A549 (cell line): ENCODE data around the gene KRTDAP. TPM values are rescaled to one million over a fixed set of nuclear protein-coding genes. Genes with fewer than 3 reads are reported as not detected.

Experiments
- ATAC-seq, 2 experiments: fragments of 200-7000 bp in 1 of 2; fragments of >200 bp in 1 of 2; cut with Nextera tagmentation in 1 of 2; cut with Tn5 transposase in 1 of 2; 3 replicates each; pipeline versions ENCODE4 v1.8.0 to v1.9.1; 2018 to 2020; ENCODE audit warnings: mild to moderate bottlenecking in 1 of 2, moderate library complexity in 1 of 2
- CTCF ChIA-PET: fragments of 300-600 bp; sonication (Branson Sonifier 250); formaldehyde crosslinking; extraction: SDS; loops from one replicate; lab custom pipeline; 2021; ENCODE audit warnings: antibody characterized with exemption, inconsistent platforms; lab: Yijun Ruan, JAX
- POLR2A ChIA-PET: fragments of 350-600 bp; formaldehyde crosslinking; extraction: SDS; loops from one replicate; lab custom pipeline; 2021; ENCODE audit warnings: antibody characterized with exemption, inconsistent platforms; lab: Yijun Ruan, JAX
- DNase-seq, 2 experiments: peaks; one replicate each; pipeline versions ENCODE4 v3.0.0 to v3.0.0-alpha.2; 2011 to 2016; ENCODE audit warnings: low read depth in 1 of 2, low spot score in 1 of 2
- FAIRE-seq: peaks from 2 replicates; lab custom pipeline; 2011; peaks lifted over from hg19 to GRCh38; lab: Jason Lieb, UNC
- H3K27ac ChIP-seq, 2 experiments: fragments of >200 bp; sonication (Bioruptor Twin); formaldehyde crosslinking; 3 replicates each; pipeline ENCODE4 v1.5.1; 2016 to 2017
- H3K4me1 ChIP-seq: fragments of >200 bp; sonication (Bioruptor Twin); formaldehyde crosslinking; 3 replicates; pipeline ENCODE4 v1.6.1; 2016
- H3K4me2 ChIP-seq: fragments of >200 bp; sonication (Bioruptor Twin); formaldehyde crosslinking; 3 replicates; pipeline ENCODE4 v1.6.1; 2016
- H3K4me3 ChIP-seq: fragments of >200 bp; sonication (Bioruptor Twin); formaldehyde crosslinking; 3 replicates; pipeline ENCODE4 v1.5.1; 2016
- H3K9me3 ChIP-seq: fragments of >200 bp; sonication (Bioruptor Twin); formaldehyde crosslinking; 3 replicates; pipeline ENCODE4 v1.6.1; 2016
- BHLHE40 ChIP-seq: IDR thresholded peaks from 2 replicates; pipeline ENCODE4 v1.6.1; 2012; ENCODE audit warnings: low read depth, low read length, inconsistent platforms
- CBX2 ChIP-seq: fragments of 200-600 bp; sonication (generic); IDR thresholded peaks from 2 replicates; pipeline ENCODE4 v1.6.1; 2016; ENCODE audit warnings: low read depth, mild to moderate bottlenecking, borderline replicate concordance
- CTCF ChIP-seq: fragments of >200 bp; sonication (Bioruptor Twin); formaldehyde crosslinking; IDR thresholded peaks from 3 replicates; pipeline ENCODE4 v1.5.1; 2016
- ELK1 ChIP-seq: fragments of 150-350 bp; IDR thresholded peaks from 2 replicates; pipeline ENCODE4 v1.6.1; 2014; ENCODE audit warnings: low read depth, mild to moderate bottlenecking, low read length
- EP300 ChIP-seq, 2 experiments: fragments of >200 bp; sonication (Bioruptor Twin); formaldehyde crosslinking; IDR thresholded peaks; 2 replicates in 1 of 2; 3 replicates in 1 of 2; pipeline ENCODE4 v1.6.1; 2016 to 2017
- HES2 ChIP-seq: fragments of >200 bp; sonication (Bioruptor Twin); formaldehyde crosslinking; IDR thresholded peaks from 2 replicates; pipeline ENCODE4 v1.6.1; 2016
- HMGXB4 ChIP-seq: fragments of 250-450 bp; sonication (Bioruptor Pico); IDR thresholded peaks from 2 replicates; pipeline ENCODE4 v1.5.0; 2021; ENCODE audit warnings: mild to moderate bottlenecking, moderate library complexity, borderline replicate concordance
- JUN ChIP-seq, 2 experiments: fragments of >200 bp; sonication (Bioruptor Twin); formaldehyde crosslinking; IDR thresholded peaks; 2 replicates in 1 of 2; 3 replicates in 1 of 2; pipeline ENCODE4 v1.6.1; 2016 to 2017
- KDM1A ChIP-seq: fragments of 200-600 bp; sonication (generic); IDR thresholded peaks from 2 replicates; pipeline ENCODE4 v1.6.1; 2016; ENCODE audit warnings: low read depth, mild to moderate bottlenecking
- KDM5A ChIP-seq: fragments of 200-600 bp; sonication (generic); IDR thresholded peaks from 2 replicates; pipeline ENCODE4 v1.6.1; 2016; ENCODE audit warnings: antibody characterized with exemption, mild to moderate bottlenecking
- MAFK ChIP-seq: fragments of 450-650 bp; IDR thresholded peaks from 2 replicates; pipeline ENCODE4 v1.6.1; 2014; ENCODE audit not compliant: partially characterized antibody
- MAX ChIP-seq: IDR thresholded peaks from 2 replicates; pipeline ENCODE4 v1.6.1; 2012
- MAZ ChIP-seq: fragments of 150-350 bp; IDR thresholded peaks from 2 replicates; pipeline ENCODE4 v1.6.1; 2014; ENCODE audit warnings: antibody characterized with exemption, low read depth, low read length, borderline replicate concordance
- NPAS2 ChIP-seq: fragments of 250-450 bp; sonication (Bioruptor Pico); IDR thresholded peaks from 2 replicates; pipeline ENCODE4 v1.8.0; 2022; ENCODE audit warnings: mild to moderate bottlenecking, moderate library complexity, borderline replicate concordance
- POLR2A ChIP-seq: IDR thresholded peaks from 2 replicates; pipeline ENCODE4 v1.6.1; 2012; ENCODE audit warnings: mild to moderate bottlenecking, low read length
- RARB ChIP-seq: fragments of 250-450 bp; sonication (Bioruptor Pico); IDR thresholded peaks from 2 replicates; pipeline ENCODE4 v1.8.0; 2021; ENCODE audit warnings: mild to moderate bottlenecking, moderate library complexity
- RCOR1 ChIP-seq: fragments of 150-350 bp; IDR thresholded peaks from 2 replicates; pipeline ENCODE4 v1.6.1; 2014; ENCODE audit warnings: antibody characterized with exemption, low read length, low read depth
- REST ChIP-seq: fragments of 200-600 bp; sonication (generic); IDR thresholded peaks from 2 replicates; pipeline ENCODE4 v1.6.1; 2016; ENCODE audit warnings: antibody characterized with exemption, mild to moderate bottlenecking, moderate library complexity
- SMC3 ChIP-seq: fragments of >200 bp; sonication (Bioruptor Twin); formaldehyde crosslinking; IDR thresholded peaks from 3 replicates; pipeline ENCODE4 v1.6.1; 2018; ENCODE audit warnings: inconsistent platforms
- SREBF2 ChIP-seq: fragments of 450-650 bp; IDR thresholded peaks from 2 replicates; pipeline ENCODE4 v1.6.1; 2014; ENCODE audit warnings: mild to moderate bottlenecking, moderate library complexity
- WGBS: methylation state at CpG from one replicate; pipeline ENCODE4 v1.1.6; 2017; ENCODE audit errors: missing lambda C conversion rate; 5-methylcytosine and 5-hydroxymethylcytosine counted together
- polyA plus RNA-seq, 4 experiments: library from polyadenylated mRNA; depleted of rRNA in 3 of 4; stranded (reverse); fragments of >200 nt; fragmentation: RNase III in 1 of 4; extraction: RNeasy Plus Mini Kit Qiagen cat#74134 plus additional on column Dnase treatment in 1 of 4; gene quantifications; 2 replicates in 3 of 4; 3 replicates in 1 of 4; pipeline ENCODE4 v1.2.3, GENCODE V29; 2011 to 2017

The KRTDAP gene
- polyA plus RNA-seq, 2 of the 4 experiments (the other 2 are of a cell fraction), result not detected

GRCh38 chr19:35502751-35503150 is 12.5 kb upstream of the KRTDAP start:
- DNase-seq, result no peak
- H3K4me1 ChIP-seq, result no peaks in the 10 kb centered on the region
- 69% methylated on average over 4 of the region's 4 CpGs for WGBS
- no peak for TF ChIP-seq JUN (IDR thresholded peaks at IDR 0.05)
- no peak for TF ChIP-seq ELK1
- no peak for TF ChIP-seq NPAS2 (CRISPR knock-in tag)
- no peak for TF ChIP-seq BHLHE40
- no peak for TF ChIP-seq RCOR1
- no peak for TF ChIP-seq HMGXB4 (CRISPR knock-in tag)
- TF ChIP-seq, all 56 proteins: peak for 0
- no peak overlapping the region for H3K4me3 ChIP-seq
- H3K4me2 ChIP-seq, result no peak overlapping the region
- no peaks in the 10 kb centered on the region for H3K9me3 ChIP-seq
- no peak for FAIRE-seq
- ChIA-PET POLR2A (no interaction called here), CTCF (interaction anchor here (0.6 to 10.2 kb wide), 10 partner anchors 7 to 220 kb away, joined by 3 to 207 read pairs (median 5); partner anchors contain the start of gene HAMP)
- ATAC-seq, result no peak
- no peak overlapping the region for H3K27ac ChIP-seq

GRCh38 chr19:35501684-35502083 is 11.4 kb upstream of the KRTDAP start:
- ATAC-seq (no peak), DNase-seq (no peak), FAIRE-seq (no peak)
- Histone ChIP-seq H3K4me3 (no peak overlapping the region), H3K27ac (no peak overlapping the region), H3K4me1 (no peaks in the 10 kb centered on the region), H3K9me3 (no peaks in the 10 kb centered on the region), H3K4me2 (no peak overlapping the region)
- no peak for TF ChIP-seq POLR2A
- TF ChIP-seq MAX, result no peak
- no peak for TF ChIP-seq ELK1
- no peak for TF ChIP-seq CBX2
- no peak for TF ChIP-seq KDM5A
- TF ChIP-seq HES2, result no peak
- TF ChIP-seq RARB, result no peak
- TF ChIP-seq MAZ, result no peak
- TF ChIP-seq RCOR1, result no peak
- TF ChIP-seq SREBF2, result no peak
- TF ChIP-seq SMC3, result no peak
- no peak for TF ChIP-seq KDM1A
- POLR2A ChIA-PET, result no interaction called here
- CTCF ChIA-PET, result interaction anchor here (0.6 to 10.2 kb wide), 9 partner anchors 7 to 251 kb away, joined by 3 to 207 read pairs (median 6); no protein-coding TSS in a partner anchor
- 57% methylated on average over 15 of the region's 15 CpGs for WGBS

- Histone ChIP-seq H3K9me3 (no peaks in the 10 kb centered on the region), H3K4me2 (no peak overlapping the region), H3K27ac (no peak overlapping the region), H3K4me3 (no peak overlapping the region), H3K4me1 (no peaks in the 10 kb centered on the region)
- ATAC-seq (no peak), DNase-seq (no peak), FAIRE-seq (no peak)
- ChIA-PET POLR2A (no interaction called here), CTCF (interaction anchor here (0.5 to 3.7 kb wide), 7 partner anchors 8 to 358 kb away, joined by 3 to 41 read pairs (median 4); no protein-coding TSS in a partner anchor)
- WGBS, result 72% methylated on average over 10 of the region's 10 CpGs
- no peak for TF ChIP-seq MAFK
- no peak for TF ChIP-seq RARB
- no peak for TF ChIP-seq EP300 (IDR thresholded peaks at IDR 0.05)
- no peak for TF ChIP-seq CTCF
- TF ChIP-seq BHLHE40, result no peak
- no peak for TF ChIP-seq REST
These were observed 10.3 kb upstream of the KRTDAP start for GRCh38 chr19:35500611-35501010.
